Left renal pelvis (tissue), 4 donors: ENCODE data around the gene CWC15. TPM values are rescaled to one million over a fixed set of nuclear protein-coding genes. Genes with fewer than 3 reads are reported as not detected.
"Not testable (repeated sequence)": the region's sequence is repeated elsewhere in the genome, so short reads cannot be mapped to it uniquely, and the experiment has no call there.

Experiments
- DNase-seq, 4 donors: peaks; one replicate each; pipeline ENCODE4 v3.0.0-alpha.2; 2013; ENCODE audit warnings: low read depth in 4 of 4, low spot score in 3 of 4
- polyA plus RNA-seq, 4 donors: library from polyadenylated mRNA; unstranded; fragments of 120-200 nt; gene quantifications; one replicate each; pipeline ENCODE4 v1.2.1, GENCODE V29; 2013; ENCODE audit not compliant: insufficient read length in 4 of 4

The CWC15 gene
- polyA plus RNA-seq, 4 donors, result 84.8 to 129 (median 117) TPM

DNA sequence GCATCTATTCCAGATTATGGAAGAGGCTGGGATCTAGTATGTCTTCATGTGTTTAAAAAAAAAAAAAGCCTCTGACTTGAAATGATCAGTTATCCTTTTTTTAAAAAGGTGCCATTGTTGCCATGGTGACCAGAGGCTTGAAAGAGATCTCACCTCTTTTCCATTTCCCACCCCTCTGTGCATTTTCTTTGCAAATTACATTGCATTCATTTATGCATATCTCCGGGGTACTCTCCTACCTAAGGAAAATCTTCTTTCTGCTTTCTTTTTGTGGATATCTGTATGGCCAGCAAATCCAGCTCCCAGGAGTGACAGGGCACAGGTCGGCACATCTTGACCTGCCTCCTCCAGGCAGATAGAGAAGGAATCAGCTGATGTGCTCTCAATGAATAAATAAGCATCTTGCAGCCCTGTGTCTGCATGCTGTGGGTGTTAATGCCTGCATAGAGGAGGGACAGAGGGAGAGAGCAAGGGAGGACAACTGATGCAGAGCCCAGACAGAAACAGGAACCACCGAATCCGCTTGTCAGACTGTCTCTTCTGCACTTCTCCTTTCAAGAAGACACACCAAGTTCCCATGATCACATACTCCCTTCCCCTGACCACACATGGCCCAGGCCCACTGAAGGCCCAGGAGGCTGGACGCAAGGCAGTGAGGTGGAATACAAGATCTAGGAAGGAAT is 50.9 kb downstream of the CWC15 start:
- DNase-seq, result no peak

DNA sequence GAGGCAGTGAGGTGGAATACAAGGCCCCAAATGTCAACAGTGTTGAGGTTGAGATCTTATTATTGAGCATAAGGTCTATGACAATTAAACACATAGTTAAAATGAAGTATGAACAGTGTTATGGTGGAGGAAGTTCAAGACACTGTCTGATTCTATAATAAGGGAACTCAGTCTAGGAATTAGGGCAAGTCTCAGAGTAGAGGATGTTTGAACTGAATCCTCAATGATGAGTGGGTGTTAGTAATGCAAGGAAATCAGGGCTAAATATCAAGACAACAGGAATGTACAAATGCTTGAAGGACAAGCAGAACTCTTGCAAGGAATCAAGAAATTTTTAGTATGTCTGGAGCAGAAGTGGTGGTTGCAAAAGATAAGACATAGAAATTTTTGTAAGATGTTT is 53.0 kb downstream of the CWC15 start:
- no peak for DNase-seq

DNA sequence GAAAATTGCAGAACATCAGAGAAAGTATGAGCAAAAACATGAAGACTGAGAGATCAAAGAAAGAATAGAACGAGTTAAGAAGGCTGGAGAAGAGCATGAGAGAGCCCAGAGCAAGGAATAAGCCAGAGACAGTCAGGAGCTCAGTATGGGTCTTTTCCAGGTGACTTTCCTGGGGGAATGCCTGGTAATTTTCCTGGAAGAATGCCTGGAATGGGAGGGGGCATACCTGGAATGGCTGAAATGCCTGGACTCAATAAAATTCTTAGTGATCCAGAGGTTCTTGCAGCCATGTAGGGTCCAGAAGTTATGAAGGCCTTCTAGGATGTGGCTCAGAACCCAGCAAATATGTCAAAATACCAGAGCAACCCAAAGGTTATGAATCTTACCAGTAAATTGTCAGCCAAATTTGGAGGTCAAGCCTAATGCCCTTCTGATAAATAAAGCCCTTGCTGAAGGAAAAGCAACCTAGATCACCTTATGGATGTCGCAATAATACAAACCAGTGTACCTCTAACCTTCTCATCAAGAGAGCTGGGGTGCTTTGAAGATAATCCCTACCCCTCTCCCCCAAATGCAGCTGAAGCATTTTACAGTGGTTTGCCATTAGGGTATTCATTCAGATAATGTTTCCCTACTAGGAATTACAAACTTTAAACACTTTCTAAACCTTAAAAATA is 59.5 kb downstream of the CWC15 start:
- not testable (repeated sequence) for DNase-seq

DNA sequence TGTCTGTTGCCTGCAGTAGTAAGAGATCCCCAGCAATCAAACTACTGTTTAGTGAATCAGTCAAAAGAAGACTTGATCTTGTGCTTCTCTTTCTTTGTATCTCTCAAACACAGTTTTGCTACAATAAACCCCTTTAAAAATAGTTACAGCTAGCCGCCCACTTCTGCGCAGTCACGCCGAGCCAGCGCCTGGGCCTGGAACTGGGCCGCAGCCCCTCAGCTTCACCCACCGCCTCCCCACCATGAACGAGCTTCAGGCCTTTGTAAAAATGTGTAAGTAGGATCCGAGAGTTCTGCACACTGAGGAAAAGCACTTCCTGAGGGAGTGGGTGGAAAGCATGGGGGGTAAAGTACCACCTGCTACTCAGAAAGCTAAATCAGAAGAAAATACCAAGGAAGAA is 60.5 kb downstream of the CWC15 start:
- no peak for DNase-seq

Other genes starting within 250 kb of the CWC15 start
- gene AMOTL1, start 205.2 kb downstream of the CWC15 start, polyA plus RNA-seq, result 10 to 100 TPM; 38.4 to 52.1 (median 47.5) TPM
- gene KDM4D, start 153 bp upstream of the CWC15 start, polyA plus RNA-seq, result 1 to 10 TPM; 1.9 to 2.5 (median 2.3) TPM
- under 1 TPM; 0.11 to 0.34 (median 0.14) TPM for gene KDM4E, start 51.7 kb upstream of the CWC15 start, polyA plus RNA-seq
- not detected for gene KDM4F, start 75.9 kb upstream of the CWC15 start, polyA plus RNA-seq
- gene SRSF8, start 93.4 kb upstream of the CWC15 start, polyA plus RNA-seq, result 10 to 100 TPM; 52.9 to 76.9 (median 63.0) TPM
- gene ENDOD1, start 116.3 kb upstream of the CWC15 start, polyA plus RNA-seq, result 10 to 100 TPM; 14.8 to 22.8 (median 19.0) TPM